Stimulated activated naive CD4-positive, alpha-beta T cell treated with Interleukin-2 at 50 U/mL for 16 hours (primary cell): ENCODE data around the gene NTPCR.

Experiments used
- DNase-seq: peaks from one replicate; lab custom pipeline; 2025; lab: John Stamatoyannopoulos, UW

Gene NTPCR

GRCh38 chr1:232962761-232963745, 12.6 kb downstream of the NTPCR start:
- no peak for DNase-seq

- DNase-seq, result no peak
Measured at GRCh38 chr1:232964601-232965000, 14.2 kb downstream of the NTPCR start.

- no peak for DNase-seq
Measured at GRCh38 chr1:232965124-232965911, 14.9 kb downstream of the NTPCR start.

GRCh38 chr1:232965912-232966217, 15.5 kb downstream of the NTPCR start:
- no peak for DNase-seq

- no peak for DNase-seq
Measured at GRCh38 chr1:232966663-232967062, 16.3 kb downstream of the NTPCR start.

- no peak for DNase-seq
Measured at GRCh38 chr1:232968391-232968790, 18.0 kb downstream of the NTPCR start.

- no peak for DNase-seq
Measured at GRCh38 chr1:232968965-232969364, 18.6 kb downstream of the NTPCR start.

GRCh38 chr1:232969799-232970198, 19.4 kb downstream of the NTPCR start:
- DNase-seq, result no peak

- DNase-seq, result no peak
Measured at GRCh38 chr1:232970508-232970907, 20.1 kb downstream of the NTPCR start.

- DNase-seq, result no peak
Measured at GRCh38 chr1:232973652-232974611, 23.5 kb downstream of the NTPCR start.

- no peak for DNase-seq
Measured at GRCh38 chr1:232974971-232975370, 24.6 kb downstream of the NTPCR start.

GRCh38 chr1:232978091-232978634, 27.8 kb downstream of the NTPCR start:
- DNase-seq, result no peak

- no peak for DNase-seq
Measured at GRCh38 chr1:232978815-232979214, 28.4 kb downstream of the NTPCR start.

- no peak for DNase-seq
Measured at GRCh38 chr1:232979558-232979957, 29.1 kb downstream of the NTPCR start.

- no peak for DNase-seq
Measured at GRCh38 chr1:232980355-232980978, 30.1 kb downstream of the NTPCR start.

- DNase-seq, result no peak
Measured at GRCh38 chr1:232980986-232981560, 30.7 kb downstream of the NTPCR start.

- no peak for DNase-seq
Measured at GRCh38 chr1:232982238-232982944, 32.0 kb downstream of the NTPCR start.

- DNase-seq, result no peak
Measured at GRCh38 chr1:232983375-232983774, 33.0 kb downstream of the NTPCR start.

GRCh38 chr1:232983817-232984567, 33.6 kb downstream of the NTPCR start:
- no peak for DNase-seq
